SK-N-SH treated with all-trans-retinoic acid at 6 μM for 48 hours (cell line): ENCODE results near the gene RSPH9.

Experiments
- ATAC-seq: fragments of 200-7000 bp; cut with Tn5 transposase; 3 replicates; pipeline ENCODE4 v1.9.1; 2020; ENCODE audit warnings: mild to moderate bottlenecking, moderate library complexity
- BACH2 ChIP-seq: fragments of 250-450 bp; sonication (Bioruptor Pico); IDR thresholded peaks from 2 replicates; pipeline ENCODE4 v1.9.0; 2021; ENCODE audit warnings: mild to moderate bottlenecking, borderline replicate concordance
- CREB5 ChIP-seq: fragments of 250-450 bp; sonication (Bioruptor Pico); IDR thresholded peaks from 2 replicates; pipeline ENCODE4 v1.5.1; 2020; ENCODE audit warnings: low read depth, mild to moderate bottlenecking, moderate library complexity
- CSDC2 ChIP-seq: fragments of 250-450 bp; sonication (Bioruptor Pico); IDR thresholded peaks from 2 replicates; pipeline ENCODE4 v1.5.0; 2020; ENCODE audit warnings: mild to moderate bottlenecking, moderate library complexity
- CSRNP3 ChIP-seq: fragments of 250-450 bp; sonication (Bioruptor Pico); IDR thresholded peaks from 2 replicates; pipeline ENCODE4 v1.5.1; 2021; ENCODE audit warnings: mild to moderate bottlenecking, moderate library complexity
- ISL1 ChIP-seq: fragments of 250-450 bp; sonication (Bioruptor Pico); IDR thresholded peaks from 2 replicates; pipeline ENCODE4 v2.1.2; 2022; ENCODE audit warnings: mild to moderate bottlenecking, moderate library complexity
- OSR1 ChIP-seq: fragments of 250-450 bp; sonication (Bioruptor Pico); IDR thresholded peaks from 2 replicates; pipeline ENCODE4 v1.8.0; 2022; ENCODE audit warnings: moderate library complexity, mild to moderate bottlenecking, inconsistent platforms
- PATZ1 ChIP-seq: fragments of 250-450 bp; sonication (Bioruptor Pico); IDR thresholded peaks from 2 replicates; pipeline ENCODE4 v1.8.0; 2020; ENCODE audit warnings: mild to moderate bottlenecking, moderate library complexity, borderline replicate concordance
- POU6F1 ChIP-seq: fragments of 250-450 bp; sonication (Bioruptor Pico); IDR thresholded peaks from 2 replicates; pipeline ENCODE4 v1.8.0; 2021; ENCODE audit warnings: low read depth, mild to moderate bottlenecking, moderate library complexity, borderline replicate concordance
- RARB ChIP-seq: fragments of 250-450 bp; sonication (Bioruptor Pico); IDR thresholded peaks from 2 replicates; pipeline ENCODE4 v1.8.0; 2021; ENCODE audit warnings: mild to moderate bottlenecking, moderate library complexity
- SNAI2 ChIP-seq: fragments of 250-450 bp; sonication (Bioruptor Pico); IDR thresholded peaks from 2 replicates; pipeline ENCODE4 v1.5.0; 2020; ENCODE audit warnings: mild to moderate bottlenecking, moderate library complexity
- TOX ChIP-seq: fragments of 250-450 bp; sonication (Bioruptor Pico); IDR thresholded peaks from 2 replicates; pipeline ENCODE4 v1.8.0; 2021; ENCODE audit warnings: mild to moderate bottlenecking, moderate library complexity, borderline replicate concordance
- ZFP3 ChIP-seq: fragments of 250-450 bp; sonication (Bioruptor Pico); IDR thresholded peaks from 2 replicates; pipeline ENCODE4 v1.5.0; 2020; ENCODE audit warnings: mild to moderate bottlenecking, moderate library complexity
- ZFP30 ChIP-seq: fragments of 450-650 bp; formaldehyde crosslinking; IDR thresholded peaks from 2 replicates; pipeline ENCODE4 v1.5.0; 2022; ENCODE audit warnings: mild to moderate bottlenecking, moderate library complexity
- ZNF565 ChIP-seq: fragments of 450-650 bp; formaldehyde crosslinking; conservative IDR thresholded peaks from 2 replicates; pipeline ENCODE4 v1.5.0; 2020; ENCODE audit warnings: low read depth, mild to moderate bottlenecking, moderate library complexity
- ZNF70 ChIP-seq: fragments of 450-650 bp; formaldehyde crosslinking; IDR thresholded peaks from 2 replicates; pipeline ENCODE4 v1.5.0; 2020; ENCODE audit warnings: mild to moderate bottlenecking, moderate library complexity
- ZNF8 ChIP-seq: fragments of 450-650 bp; formaldehyde crosslinking; IDR thresholded peaks from 2 replicates; pipeline ENCODE4 v1.5.0; 2020; ENCODE audit warnings: mild to moderate bottlenecking, moderate library complexity

RSPH9 gene

GRCh38 chr6:43604174-43604573, 40.7 kb upstream of the RSPH9 start (continued):
- no peak for TF ChIP-seq CSDC2
- no peak for TF ChIP-seq CSRNP3 (CRISPR knock-in tag)

GRCh38 chr6:43606019-43606418, 38.8 kb upstream of the RSPH9 start:
- no peak for ATAC-seq
- TF ChIP-seq TOX (CRISPR knock-in tag) (no peak), ISL1 (CRISPR knock-in tag) (no peak), ZNF8 (CRISPR knock-in tag) (no peak), RARB (CRISPR knock-in tag) (no peak), ZFP30 (no peak), PATZ1 (no peak), BACH2 (CRISPR knock-in tag) (no peak), CREB5 (CRISPR knock-in tag) (no peak), ZNF70 (no peak)
- TF ChIP-seq, all 23 proteins: peak for 0

- no peak for TF ChIP-seq ZNF565
- ATAC-seq: peak; percentile 87
Observed at GRCh38 chr6:43608310-43608763, 36.5 kb upstream of the RSPH9 start.

- TF ChIP-seq CSDC2: no peak
- TF ChIP-seq ISL1 (CRISPR knock-in tag): no peak
- no peak for TF ChIP-seq ZNF565
- TF ChIP-seq POU6F1: no peak
- no peak for ATAC-seq
Observed at GRCh38 chr6:43608807-43609206, 36.0 kb upstream of the RSPH9 start.

- ATAC-seq: no peak
- TF ChIP-seq OSR1 (CRISPR knock-in tag) (no peak), SNAI2 (CRISPR knock-in tag) (no peak), CSRNP3 (CRISPR knock-in tag) (no peak), ZNF565 (no peak)
Observed at GRCh38 chr6:43609402-43609801, 35.4 kb upstream of the RSPH9 start.

GRCh38 chr6:43610431-43610830, 34.4 kb upstream of the RSPH9 start:
- no peak for ATAC-seq
- TF ChIP-seq POU6F1: no peak
- TF ChIP-seq RARB (CRISPR knock-in tag): no peak
- no peak for TF ChIP-seq ZFP30
- no peak for TF ChIP-seq ZFP3 (CRISPR knock-in tag)
- no peak for TF ChIP-seq PATZ1
